Measurements from ENCODE around the gene DAPK1.

GRCh38 chr9:87701931-87702421, 204.3 kb downstream of the DAPK1 start:
- TF ChIP-seq POLR2AphosphoS5 (IDR thresholded peaks at IDR 0.05; ENCODE audit: insufficient read depth, low read depth, low read length) (no peak), POLR2A (IDR thresholded peaks at IDR 0.05; ENCODE audit: low read depth, low read length) (no peak)
- TF ChIP-seq, protein P1, sequence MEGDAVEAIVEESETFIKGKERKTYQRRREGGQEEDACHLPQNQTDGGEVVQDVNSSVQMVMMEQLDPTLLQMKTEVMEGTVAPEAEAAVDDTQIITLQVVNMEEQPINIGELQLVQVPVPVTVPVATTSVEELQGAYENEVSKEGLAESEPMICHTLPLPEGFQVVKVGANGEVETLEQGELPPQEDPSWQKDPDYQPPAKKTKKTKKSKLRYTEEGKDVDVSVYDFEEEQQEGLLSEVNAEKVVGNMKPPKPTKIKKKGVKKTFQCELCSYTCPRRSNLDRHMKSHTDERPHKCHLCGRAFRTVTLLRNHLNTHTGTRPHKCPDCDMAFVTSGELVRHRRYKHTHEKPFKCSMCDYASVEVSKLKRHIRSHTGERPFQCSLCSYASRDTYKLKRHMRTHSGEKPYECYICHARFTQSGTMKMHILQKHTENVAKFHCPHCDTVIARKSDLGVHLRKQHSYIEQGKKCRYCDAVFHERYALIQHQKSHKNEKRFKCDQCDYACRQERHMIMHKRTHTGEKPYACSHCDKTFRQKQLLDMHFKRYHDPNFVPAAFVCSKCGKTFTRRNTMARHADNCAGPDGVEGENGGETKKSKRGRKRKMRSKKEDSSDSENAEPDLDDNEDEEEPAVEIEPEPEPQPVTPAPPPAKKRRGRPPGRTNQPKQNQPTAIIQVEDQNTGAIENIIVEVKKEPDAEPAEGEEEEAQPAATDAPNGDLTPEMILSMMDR (IDR thresholded peaks at IDR 0.05; ENCODE audit: extremely low read depth in 1 of 2, insufficient read depth in 1 of 2, low read depth in 1 of 2, low read length in 2 of 2), result no peak
